ENCODE data around the gene DENND11.

Gene DENND11

DNA sequence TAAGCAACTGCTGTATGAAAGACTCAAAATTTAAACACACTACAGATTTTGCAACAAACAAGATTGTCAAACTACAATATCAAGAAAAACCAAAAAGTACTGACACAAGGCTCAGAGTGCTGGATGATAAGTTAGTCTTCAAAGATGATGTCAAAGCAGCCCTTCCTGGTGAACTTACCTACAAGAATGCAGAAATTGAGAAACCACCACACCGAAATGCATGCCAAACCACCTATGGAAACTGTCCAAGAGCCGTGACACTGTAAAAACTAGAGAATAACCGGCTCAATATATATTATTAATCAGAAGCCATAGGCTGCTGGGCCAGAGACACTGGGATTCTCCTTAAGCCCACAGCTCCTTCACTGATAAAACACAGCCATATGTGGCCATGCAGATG, 25.3 kb downstream of the DENND11 start:
- FAIRE-seq, result no peak

GRCh38 chr7:141675436-141676215, 26.3 kb downstream of the DENND11 start:
- FAIRE-seq, result no peak

- FAIRE-seq, result no peak
Observed at GRCh38 chr7:141674702-141675101, 27.3 kb downstream of the DENND11 start.

- no peak for FAIRE-seq
Observed at GRCh38 chr7:141674171-141674671, 27.7 kb downstream of the DENND11 start.

DNA sequence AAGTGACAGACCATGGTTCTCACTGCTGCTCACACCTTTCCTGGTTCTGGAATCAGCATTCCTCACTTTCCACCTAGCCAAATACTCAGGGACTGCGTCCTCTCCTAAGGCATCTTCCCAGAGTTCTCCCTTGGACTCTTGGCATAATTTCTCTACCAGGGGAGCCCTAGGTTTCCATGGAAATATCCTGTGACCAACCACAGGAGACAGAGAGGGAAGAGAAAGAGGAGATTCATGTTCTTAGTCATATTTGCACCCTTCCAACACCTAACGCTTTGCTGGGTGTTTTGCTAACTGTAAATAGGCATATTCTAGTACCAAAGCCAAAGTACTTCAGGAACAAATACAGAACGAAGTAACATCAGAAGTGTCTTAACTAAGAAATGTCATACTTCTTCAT, 28.6 kb downstream of the DENND11 start:
- FAIRE-seq, result no peak

- FAIRE-seq, result no peak
Observed at GRCh38 chr7:141671705-141672496, 30.1 kb downstream of the DENND11 start.

DNA sequence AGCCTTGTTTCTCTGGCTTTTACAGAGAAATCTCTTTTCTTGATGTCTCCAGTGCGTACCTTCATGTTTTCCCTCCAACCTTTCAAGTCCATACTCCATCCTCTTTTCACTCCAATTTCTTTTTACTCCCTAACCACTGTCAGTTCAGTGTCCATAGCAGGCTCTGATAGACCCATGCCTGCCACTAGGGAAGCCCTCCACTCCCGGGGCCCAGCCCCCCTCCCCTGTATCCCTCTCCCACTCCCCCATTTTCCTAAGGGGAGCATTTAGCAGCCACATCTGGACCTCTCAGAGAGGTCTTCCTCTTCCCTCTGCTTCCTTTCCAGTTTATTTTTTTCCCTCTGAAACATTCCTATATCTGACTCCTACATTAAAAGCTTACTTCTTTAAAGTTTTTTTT, 33.1 kb downstream of the DENND11 start:
- no peak for FAIRE-seq

DNA sequence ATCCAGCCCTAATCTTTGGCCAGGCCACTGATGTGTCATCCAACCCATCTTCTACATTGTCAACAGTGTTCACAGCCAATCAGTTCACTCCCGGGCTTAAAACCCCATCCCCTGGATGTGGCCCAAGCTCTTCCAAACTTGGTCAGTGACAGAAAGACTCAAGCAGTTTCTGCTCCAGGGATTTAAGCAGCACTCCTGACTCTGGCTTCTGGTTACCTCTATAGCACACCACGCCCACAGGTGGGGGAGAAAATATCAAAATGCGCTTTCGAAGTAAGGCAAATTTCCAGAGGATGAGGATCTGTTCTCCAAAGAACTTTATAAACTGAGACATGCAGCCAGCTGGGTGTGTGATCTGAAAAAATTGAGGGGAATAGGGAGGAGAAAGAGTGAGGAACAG, 35.9 kb downstream of the DENND11 start:
- FAIRE-seq, result no peak

DNA sequence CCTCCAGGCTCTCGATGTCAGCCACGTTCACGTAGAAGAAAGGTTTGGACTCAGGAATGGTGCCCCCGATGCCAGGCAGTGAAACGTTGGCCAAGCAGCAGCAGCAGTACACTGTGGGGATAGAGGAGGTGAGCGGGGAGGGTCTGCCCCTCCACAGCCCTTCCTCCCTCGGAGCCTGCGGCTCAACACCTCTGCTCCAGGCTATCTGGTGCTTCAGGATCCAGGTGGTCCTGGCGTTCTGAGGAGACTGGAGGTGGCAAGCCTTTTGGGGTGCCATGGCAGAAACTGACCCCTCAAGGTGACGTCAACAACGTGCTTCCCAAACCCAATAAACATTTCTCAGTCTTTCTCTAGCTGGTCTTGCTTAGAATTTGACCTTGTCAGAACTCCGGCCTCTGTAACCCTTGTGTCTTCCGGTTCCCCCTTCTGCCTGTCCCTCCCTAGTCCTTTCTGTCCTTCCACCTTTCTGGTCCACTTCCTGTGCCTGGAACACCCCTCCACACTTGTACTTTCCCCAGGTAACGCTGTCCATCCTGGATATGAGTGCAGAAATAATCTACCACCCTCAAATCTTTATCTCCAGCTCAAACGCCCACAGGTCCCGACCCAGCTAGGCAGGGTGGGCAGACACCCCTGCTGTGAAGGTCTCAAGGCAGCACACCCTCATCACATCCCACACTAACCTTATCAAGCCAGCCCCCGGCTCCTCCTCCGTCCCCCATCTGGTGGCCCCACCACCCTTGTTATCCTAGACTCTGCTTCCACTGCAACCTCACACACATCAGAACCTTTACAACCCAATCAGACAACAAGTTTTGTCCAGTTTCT, 36.5 kb downstream of the DENND11 start:
- no peak for FAIRE-seq

DNA sequence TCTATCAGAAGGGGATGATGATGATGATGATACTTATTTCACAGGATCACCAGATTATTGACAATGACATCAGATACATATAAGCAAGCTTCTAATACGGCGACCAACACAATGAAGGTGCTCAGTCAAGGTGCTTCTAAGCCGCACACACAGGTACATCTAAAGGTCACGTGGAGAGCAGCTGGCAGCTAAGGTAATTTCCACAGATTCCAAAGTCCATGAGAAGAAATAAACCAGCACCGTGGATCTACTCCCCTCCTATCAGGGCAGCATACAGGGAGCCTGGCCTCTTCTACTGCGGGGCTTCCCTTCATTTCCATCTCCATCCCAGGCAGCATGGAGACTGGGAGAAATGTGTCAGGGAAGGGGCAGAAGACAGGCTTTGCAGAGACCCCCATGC, 37.5 kb downstream of the DENND11 start:
- FAIRE-seq, result no peak

- no peak for FAIRE-seq
Observed at GRCh38 chr7:141663081-141663849, 38.7 kb downstream of the DENND11 start.

GRCh38 chr7:141660259-141660658, 41.7 kb downstream of the DENND11 start:
- no peak for FAIRE-seq

GRCh38 chr7:141659501-141659900, 42.5 kb downstream of the DENND11 start:
- no peak for FAIRE-seq

DNA sequence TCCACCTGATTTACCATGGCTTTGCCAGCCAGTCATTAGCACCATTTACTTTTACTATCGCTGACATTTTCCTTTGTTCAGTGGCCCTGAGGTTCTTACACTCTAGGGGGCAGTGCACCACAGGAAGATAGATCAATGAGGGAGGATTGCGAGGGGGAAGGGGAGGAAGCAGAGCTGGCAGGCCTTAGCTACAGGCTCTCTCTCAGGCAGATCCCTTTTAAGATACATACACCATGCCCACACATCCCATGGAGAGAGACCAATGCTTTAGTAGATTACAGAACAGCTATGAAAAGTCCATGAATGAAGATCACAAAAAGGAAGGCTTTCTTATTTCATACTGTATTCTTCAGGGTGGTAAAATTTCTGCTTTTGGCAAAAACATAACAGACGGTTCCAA, 47.4 kb downstream of the DENND11 start:
- FAIRE-seq, result no peak

GRCh38 chr7:141652691-141653090, 49.3 kb downstream of the DENND11 start:
- no peak for FAIRE-seq

Measured in TTC549 (cell line).